ENCODE results near the gene RETN. TPM values are rescaled to one million over a fixed set of nuclear protein-coding genes. Genes with fewer than 3 reads are reported as not detected.
A peak's percentile ranks its signal among the peaks of the same experiment; 100 is the strongest.

Gene RETN
- total RNA-seq, 1 donor: not detected

DNA sequence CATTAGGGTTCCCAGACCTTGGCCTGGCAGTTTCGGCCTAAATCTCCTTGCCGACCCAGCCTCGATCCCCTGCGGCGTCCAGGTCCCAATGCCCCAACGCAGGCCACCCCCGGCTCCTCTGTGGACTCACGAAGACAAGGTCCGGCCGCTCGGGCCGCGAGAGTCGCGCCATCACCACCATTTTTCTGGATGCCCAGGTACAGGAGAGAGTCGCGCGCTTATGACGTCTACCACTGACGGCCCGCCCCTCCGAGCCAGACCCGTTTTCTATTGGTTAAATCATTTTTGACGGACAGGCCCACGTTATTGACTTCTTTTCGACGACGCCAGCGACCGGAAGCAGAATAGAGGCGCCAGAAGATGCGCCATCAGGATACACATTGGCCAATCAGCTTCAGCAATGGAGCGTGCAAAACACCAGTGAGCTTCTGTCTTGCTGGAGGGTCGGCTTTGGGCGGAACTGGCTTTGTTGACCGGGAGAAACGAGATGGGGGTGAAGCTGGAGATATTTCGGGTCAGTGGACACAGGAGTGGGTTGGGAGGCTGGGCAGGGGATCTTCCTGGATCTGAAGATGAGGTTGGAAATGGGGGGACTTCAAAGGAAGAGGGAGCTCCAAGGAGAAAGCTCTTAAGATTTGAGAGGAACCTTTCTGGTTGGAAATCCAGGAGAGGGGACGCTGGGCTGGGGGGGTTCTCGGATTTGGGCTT, 39.3 kb upstream of the RETN start, which contains the start of the genes PET100 and XAB2:
PET100 (plus strand) TSS at position 447 of the 708 bp plus-strand sequence; CDS start at position 488, 41 bp downstream.
XAB2 (minus strand) TSS at position 199 of the 708 bp plus-strand sequence; CDS start at position 181, 18 bp downstream.
- TF ChIP-seq, protein P1, sequence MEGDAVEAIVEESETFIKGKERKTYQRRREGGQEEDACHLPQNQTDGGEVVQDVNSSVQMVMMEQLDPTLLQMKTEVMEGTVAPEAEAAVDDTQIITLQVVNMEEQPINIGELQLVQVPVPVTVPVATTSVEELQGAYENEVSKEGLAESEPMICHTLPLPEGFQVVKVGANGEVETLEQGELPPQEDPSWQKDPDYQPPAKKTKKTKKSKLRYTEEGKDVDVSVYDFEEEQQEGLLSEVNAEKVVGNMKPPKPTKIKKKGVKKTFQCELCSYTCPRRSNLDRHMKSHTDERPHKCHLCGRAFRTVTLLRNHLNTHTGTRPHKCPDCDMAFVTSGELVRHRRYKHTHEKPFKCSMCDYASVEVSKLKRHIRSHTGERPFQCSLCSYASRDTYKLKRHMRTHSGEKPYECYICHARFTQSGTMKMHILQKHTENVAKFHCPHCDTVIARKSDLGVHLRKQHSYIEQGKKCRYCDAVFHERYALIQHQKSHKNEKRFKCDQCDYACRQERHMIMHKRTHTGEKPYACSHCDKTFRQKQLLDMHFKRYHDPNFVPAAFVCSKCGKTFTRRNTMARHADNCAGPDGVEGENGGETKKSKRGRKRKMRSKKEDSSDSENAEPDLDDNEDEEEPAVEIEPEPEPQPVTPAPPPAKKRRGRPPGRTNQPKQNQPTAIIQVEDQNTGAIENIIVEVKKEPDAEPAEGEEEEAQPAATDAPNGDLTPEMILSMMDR (IDR thresholded peaks at IDR 0.05; ENCODE audit: extremely low read depth, low read depth, low read length): no peak
- H4K20me1 ChIP-seq (ENCODE audit: insufficient read depth, low read length): peaks cover 10% of the 10 kb centered on the region
- H3K36me3 ChIP-seq (ENCODE audit: insufficient read depth, low read length): no peaks in the 10 kb centered on the region
- peaks cover 64% of the 10 kb centered on the region for H3K79me2 ChIP-seq (ENCODE audit: insufficient read depth, low read length)
- peak within 1 kb of the TSS; percentile 95 for H3K27ac ChIP-seq (ENCODE audit: low read depth, low read length)
- H3K4me3 ChIP-seq (ENCODE audit: insufficient read depth, low read length): peak within 1 kb of the TSS; percentile 99
- no peaks in the 10 kb centered on the region for H3K27me3 ChIP-seq (ENCODE audit: insufficient read depth, low read length)
- peaks cover 16% of the 10 kb centered on the region for H3K4me1 ChIP-seq (ENCODE audit: insufficient read depth, low read length)
- DNase-seq (ENCODE audit: insufficient read length, low spot score, missing footprints): peak; percentile 100
- peak within 1 kb of the TSS; percentile 100 for H3K4me2 ChIP-seq (ENCODE audit: insufficient read depth, low read length)
- H3K9me3 ChIP-seq (ENCODE audit: low read depth, low read length): no peaks in the 10 kb centered on the region
- H2AFZ ChIP-seq (ENCODE audit: low read length): peak within 1 kb of the TSS; percentile 94

- H3K27ac ChIP-seq (ENCODE audit: low read depth, low read length): no peak overlapping the region
- TF ChIP-seq, protein P1 (IDR thresholded peaks at IDR 0.05; ENCODE audit: extremely low read depth, low read depth, low read length): no peak
- H3K27me3 ChIP-seq (ENCODE audit: insufficient read depth, low read length): peaks cover 7% of the 10 kb centered on the region
- peaks cover 16% of the 10 kb centered on the region for H3K4me1 ChIP-seq (ENCODE audit: insufficient read depth, low read length)
- no peak for DNase-seq (ENCODE audit: insufficient read length, low spot score, missing footprints)
- no peaks in the 10 kb centered on the region for H3K36me3 ChIP-seq (ENCODE audit: insufficient read depth, low read length)
- H4K20me1 ChIP-seq (ENCODE audit: insufficient read depth, low read length): peaks cover 10% of the 10 kb centered on the region
- no peak overlapping the region for H3K4me3 ChIP-seq (ENCODE audit: insufficient read depth, low read length)
- no peak overlapping the region for H3K4me2 ChIP-seq (ENCODE audit: insufficient read depth, low read length)
- peaks cover 47% of the 10 kb centered on the region for H3K79me2 ChIP-seq (ENCODE audit: insufficient read depth, low read length)
- H3K9me3 ChIP-seq (ENCODE audit: low read depth, low read length): no peaks in the 10 kb centered on the region
- no peak overlapping the region for H2AFZ ChIP-seq (ENCODE audit: low read length)
Measured at GRCh38 chr19:7631577-7631976, 37.3 kb upstream of the RETN start.

GRCh38 chr19:7632340-7633203, 36.3 kb upstream of the RETN start:
- Histone ChIP-seq H3K27ac (ENCODE audit: low read depth, low read length) (no peak overlapping the region), H3K9me3 (ENCODE audit: low read depth, low read length) (no peaks in the 10 kb centered on the region), H3K4me2 (ENCODE audit: insufficient read depth, low read length) (no peak overlapping the region), H3K4me3 (ENCODE audit: insufficient read depth, low read length) (no peak overlapping the region), H3K36me3 (ENCODE audit: insufficient read depth, low read length) (no peaks in the 10 kb centered on the region), H4K20me1 (ENCODE audit: insufficient read depth, low read length) (peaks cover 10% of the 10 kb centered on the region), H3K79me2 (ENCODE audit: insufficient read depth, low read length) (peaks cover 37% of the 10 kb centered on the region), H3K27me3 (ENCODE audit: insufficient read depth, low read length) (peaks cover 9% of the 10 kb centered on the region), H3K4me1 (ENCODE audit: insufficient read depth, low read length) (peaks cover 16% of the 10 kb centered on the region), H2AFZ (ENCODE audit: low read length) (no peak overlapping the region)
- DNase-seq (ENCODE audit: insufficient read length, low spot score, missing footprints): peak; percentile 79
- TF ChIP-seq, protein P1 (IDR thresholded peaks at IDR 0.05; ENCODE audit: extremely low read depth, low read depth, low read length): no peak

DNA sequence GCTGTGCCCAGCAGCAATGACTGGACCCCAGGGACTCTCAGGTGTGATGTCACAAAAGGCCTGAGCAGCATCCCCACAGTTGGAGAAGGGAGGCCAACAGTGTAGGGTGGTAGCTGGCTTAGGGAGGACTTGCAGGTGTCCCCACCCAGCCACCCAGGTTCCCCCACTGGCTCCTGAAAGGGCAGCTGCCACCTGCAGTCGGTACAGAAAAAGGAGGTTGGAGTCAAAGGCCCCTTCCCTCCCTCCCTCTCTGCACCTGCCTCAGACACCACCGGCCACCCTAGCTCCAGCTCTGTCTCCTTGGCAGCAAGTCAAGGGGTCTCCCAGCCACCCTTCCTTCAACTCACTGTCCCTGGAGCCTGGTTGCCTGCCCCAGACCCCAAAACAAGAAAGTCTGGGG, 35.2 kb upstream of the RETN start, which contains the start of gene PCP2:
PCP2 (minus strand) TSS at position 22 of the 400 bp plus-strand sequence. CDS start 262 bp downstream, outside the sequence.
- Histone ChIP-seq H2AFZ (ENCODE audit: low read length) (no peak within 1 kb of the TSS), H3K9me3 (ENCODE audit: low read depth, low read length) (no peaks in the 10 kb centered on the region), H3K27me3 (ENCODE audit: insufficient read depth, low read length) (peaks cover 9% of the 10 kb centered on the region), H4K20me1 (ENCODE audit: insufficient read depth, low read length) (peaks cover 3% of the 10 kb centered on the region), H3K4me3 (ENCODE audit: insufficient read depth, low read length) (no peak within 1 kb of the TSS), H3K4me1 (ENCODE audit: insufficient read depth, low read length) (peaks cover 9% of the 10 kb centered on the region), H3K27ac (ENCODE audit: low read depth, low read length) (no peak within 1 kb of the TSS), H3K36me3 (ENCODE audit: insufficient read depth, low read length) (no peaks in the 10 kb centered on the region), H3K79me2 (ENCODE audit: insufficient read depth, low read length) (peaks cover 26% of the 10 kb centered on the region), H3K4me2 (ENCODE audit: insufficient read depth, low read length) (no peak within 1 kb of the TSS)
- TF ChIP-seq, protein P1 (IDR thresholded peaks at IDR 0.05; ENCODE audit: extremely low read depth, low read depth, low read length): no peak
- DNase-seq (ENCODE audit: insufficient read length, low spot score, missing footprints): no peak

All from osteoblast (primary cell).